ENCODE measurements around the gene ARL3.
A peak's percentile ranks its signal among the peaks of the same experiment; 100 is the strongest.

ARL3 gene

DNA sequence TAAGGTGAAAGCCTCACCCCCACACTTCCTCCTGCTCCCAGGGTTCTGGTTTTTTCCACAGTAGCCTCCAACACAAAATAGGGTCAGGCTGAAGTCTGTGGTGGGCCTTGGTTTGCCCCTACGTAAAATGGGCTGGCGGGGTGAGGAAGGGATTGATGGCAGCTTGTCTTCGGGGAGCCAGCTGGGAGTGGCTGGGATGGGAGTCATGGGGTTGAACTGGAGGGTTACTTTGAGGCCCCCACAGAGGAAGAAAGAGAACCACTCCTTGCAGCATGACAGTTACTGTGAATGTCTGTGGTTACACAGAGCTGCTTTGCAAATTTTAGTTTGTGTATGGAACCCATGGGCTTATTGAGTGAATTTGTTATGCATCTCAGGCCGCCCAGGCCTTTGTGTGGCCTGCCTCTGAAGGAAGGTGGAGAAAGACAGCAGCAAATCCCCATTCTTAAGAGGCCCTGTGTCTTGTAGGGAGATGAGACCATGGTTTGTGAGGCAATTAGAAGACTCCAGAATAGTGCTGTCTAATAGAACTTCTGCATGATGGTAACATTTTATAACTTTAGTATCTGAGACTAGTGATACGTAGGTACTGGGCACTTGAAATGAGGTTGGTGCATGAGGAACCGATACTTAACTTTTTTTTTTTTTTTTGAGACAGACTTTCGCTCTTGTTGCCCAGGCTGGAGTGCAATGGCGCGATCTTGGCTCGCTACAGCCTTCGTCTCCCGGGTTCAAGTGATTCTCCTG lies 61.9 kb downstream of the ARL3 start:
- no peak for DNase-seq (ENCODE audit: low read depth in 2 of 2, low spot score in 1 of 2)

DNA sequence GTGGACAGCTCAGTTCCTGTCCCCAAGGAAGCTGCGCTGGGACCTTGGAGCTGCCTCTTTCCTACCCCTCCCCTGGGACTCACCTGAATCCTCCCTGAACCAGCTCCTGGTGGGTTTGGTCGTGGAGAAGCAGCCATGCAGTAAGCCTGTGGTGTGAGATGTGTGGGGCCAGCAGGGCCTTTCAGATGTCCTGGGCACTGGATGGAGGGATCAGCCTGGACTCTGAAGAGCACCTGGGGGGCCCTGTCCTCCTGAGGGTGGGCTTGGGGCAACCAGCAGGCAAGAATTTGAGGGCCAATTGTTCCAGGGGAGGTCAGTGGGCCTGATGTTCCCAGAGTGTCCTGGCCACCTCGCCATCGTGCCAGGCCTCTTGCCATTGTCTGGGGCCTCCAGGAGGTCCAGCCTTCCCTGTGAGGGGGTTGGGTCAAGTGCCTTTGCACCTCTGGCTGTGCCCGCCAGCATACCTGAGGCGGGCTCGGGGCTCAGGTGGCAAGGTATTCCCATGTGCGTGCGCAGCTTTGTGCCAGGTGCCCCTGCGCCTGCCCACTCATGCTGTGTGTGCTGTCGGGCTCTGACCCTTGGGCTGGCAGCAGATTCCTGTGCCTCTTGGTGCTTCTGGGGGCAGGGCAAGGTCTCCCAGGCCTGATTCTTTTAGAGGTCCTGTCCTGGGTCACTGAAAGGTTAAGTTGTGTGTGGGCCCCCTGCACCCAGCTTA lies 62.6 kb downstream of the ARL3 start:
- no peak for DNase-seq (ENCODE audit: low read depth in 2 of 2, low spot score in 1 of 2)

DNA sequence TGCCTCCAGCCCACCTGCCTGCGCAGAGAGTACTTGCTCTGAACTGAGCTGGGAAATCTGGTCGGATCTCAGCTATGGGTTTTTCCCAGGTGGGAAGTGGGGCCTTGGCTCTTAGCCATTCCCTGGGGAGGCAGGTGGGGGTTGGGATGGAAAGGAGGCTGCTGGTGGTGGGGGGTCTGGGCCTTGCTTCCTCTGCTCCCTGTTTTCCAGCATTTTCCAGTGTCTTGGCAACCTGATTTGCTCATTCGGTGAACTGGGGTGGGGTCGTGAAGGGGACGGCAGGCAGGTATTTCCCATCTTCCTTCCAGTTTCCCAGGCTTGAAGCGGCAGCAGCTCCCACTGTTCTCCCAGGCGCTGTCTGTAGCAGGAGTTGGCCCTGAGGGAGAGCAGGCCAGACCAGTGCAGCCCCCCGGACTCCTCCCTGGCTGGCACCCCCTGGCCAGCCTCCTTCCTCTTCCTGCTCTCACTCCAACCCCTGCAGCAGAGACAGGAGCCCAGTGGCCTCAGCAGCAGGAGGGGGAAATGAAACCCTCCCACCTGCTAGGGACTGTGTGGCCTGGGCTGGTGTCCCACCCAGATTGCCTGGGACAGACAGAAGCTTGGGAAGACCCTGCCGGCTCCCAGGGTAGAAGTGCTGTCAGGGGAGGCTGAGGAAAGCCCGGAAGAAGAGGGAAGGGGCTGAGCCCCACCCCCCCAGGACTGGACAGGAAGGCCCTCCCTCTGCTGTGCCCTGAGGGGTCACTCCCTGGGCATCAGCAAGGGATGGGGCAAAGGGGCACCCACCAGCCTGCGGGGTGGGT lies 63.3 kb downstream of the ARL3 start:
- DNase-seq (ENCODE audit: low read depth in 2 of 2, low spot score in 1 of 2): no peak

DNA sequence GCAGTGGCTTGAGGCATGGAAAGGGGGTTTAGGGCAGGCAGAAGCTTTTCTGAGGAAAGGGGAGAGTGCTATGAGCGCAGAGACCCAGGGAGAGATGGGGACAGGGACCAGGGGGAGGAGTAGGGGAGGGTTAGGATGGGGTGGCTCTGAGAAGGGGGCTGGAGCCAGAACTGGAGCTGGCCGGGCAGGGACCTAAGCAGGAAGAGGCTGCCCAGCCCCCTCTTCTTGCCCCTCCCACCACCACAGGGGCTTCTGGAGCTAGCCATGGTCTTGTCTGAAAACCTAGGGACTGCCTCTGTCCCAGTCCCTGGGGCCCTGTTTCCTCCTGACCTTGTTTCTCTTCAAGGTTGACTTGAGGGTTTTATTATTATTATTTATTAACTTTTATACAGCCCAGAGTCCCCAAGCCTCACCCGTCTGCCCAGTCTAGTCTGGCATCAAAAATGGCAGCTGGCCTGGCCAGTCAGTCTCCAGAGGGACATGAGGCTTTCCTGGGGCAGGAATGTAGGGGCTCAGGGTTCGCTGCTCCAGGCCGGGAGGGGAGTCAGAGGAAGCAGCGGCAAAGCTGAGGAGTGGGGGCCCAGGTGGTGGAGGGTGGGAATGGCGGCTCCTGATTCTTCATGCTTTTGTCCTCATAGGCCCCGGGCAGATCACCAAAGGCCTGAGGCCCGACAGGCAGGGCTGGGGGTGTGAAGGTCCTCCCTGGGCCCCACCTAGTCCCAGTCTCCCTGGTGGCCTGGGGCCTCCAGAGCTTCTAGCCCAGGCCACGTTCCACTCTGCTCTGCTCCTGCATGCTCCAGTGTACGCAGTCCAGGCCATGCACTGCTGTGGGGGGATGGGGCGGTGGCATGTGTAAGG lies 64.2 kb downstream of the ARL3 start:
- no peak for DNase-seq (ENCODE audit: low read depth in 2 of 2, low spot score in 1 of 2)

DNA sequence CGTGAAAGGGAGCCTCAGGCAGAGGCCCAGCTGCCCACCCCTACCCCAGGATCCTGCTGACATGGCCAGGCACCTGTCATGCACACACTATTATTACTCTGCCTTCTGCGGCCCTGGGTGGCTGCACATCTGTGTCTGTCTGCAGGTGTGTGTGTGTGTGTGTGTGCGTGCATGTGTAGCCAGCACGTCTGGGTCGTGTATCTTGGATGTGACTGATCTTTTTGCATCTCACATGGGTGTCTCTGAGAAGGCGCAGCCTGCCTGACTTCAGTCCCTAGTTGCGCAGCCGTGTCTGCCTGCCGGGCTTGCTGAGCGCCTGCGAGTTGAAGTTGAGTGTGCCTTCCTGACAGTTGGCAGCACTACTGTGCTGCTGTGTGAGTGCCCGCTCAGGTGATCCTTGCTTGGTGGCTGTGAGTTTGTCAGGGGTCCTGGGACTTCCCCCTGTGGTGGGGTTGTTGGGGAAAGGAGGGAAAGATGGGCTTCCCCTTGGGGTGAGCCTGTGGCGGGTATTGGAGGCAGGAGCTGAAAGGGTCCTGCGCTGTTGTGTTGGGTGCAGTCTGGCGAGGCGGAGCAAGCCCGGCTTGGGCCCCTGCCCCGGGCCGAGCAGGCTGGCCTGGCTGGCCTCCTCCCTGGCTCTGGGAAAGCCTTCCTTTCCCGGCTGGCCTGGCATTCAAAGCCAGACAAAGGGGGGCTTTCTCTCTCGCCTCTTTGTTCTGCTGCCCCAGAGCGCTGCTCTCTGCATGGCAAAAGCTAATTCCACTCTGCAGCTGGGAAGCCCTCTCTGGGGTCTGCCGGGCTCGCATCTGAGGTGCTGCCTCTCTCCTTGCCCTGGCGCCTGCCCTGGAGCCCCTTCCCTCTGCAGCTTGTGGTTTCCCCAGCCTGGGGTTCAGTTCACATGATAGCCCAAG lies 65.1 kb downstream of the ARL3 start:
- DNase-seq (ENCODE audit: low read depth in 2 of 2, low spot score in 1 of 2): no peak

DNA sequence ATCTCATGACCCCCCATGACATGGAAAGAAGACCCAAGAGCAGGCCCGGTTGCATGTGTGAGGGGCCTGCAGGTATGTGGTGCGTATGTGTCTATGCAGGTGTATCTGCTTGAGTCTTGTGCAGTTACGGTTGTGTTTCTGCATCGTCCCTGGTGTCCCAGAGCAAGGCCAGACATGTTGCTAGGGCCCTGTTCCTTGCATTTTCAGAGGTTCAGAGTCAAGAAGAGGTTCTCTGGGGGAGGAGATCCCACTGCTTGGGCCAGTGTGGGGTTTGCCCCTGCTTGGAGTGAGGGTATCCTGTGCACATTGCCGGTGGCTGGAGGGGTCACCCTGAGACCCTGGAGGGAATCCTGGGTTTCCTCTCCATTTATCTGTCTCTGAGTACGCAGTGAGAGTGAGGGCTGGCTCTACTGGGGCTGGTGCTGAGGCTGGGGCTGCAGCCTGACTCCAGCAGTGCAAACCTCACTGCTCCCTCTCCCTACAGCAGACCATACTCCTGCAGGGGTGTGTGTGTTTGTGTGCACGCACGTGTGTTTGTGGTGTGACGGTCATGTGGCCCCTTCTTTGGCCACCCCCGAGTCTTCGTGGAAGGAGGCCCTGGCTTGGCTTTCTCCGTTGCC lies 65.8 kb downstream of the ARL3 start:
- DNase-seq (ENCODE audit: low read depth in 2 of 2, low spot score in 1 of 2): no peak

DNA sequence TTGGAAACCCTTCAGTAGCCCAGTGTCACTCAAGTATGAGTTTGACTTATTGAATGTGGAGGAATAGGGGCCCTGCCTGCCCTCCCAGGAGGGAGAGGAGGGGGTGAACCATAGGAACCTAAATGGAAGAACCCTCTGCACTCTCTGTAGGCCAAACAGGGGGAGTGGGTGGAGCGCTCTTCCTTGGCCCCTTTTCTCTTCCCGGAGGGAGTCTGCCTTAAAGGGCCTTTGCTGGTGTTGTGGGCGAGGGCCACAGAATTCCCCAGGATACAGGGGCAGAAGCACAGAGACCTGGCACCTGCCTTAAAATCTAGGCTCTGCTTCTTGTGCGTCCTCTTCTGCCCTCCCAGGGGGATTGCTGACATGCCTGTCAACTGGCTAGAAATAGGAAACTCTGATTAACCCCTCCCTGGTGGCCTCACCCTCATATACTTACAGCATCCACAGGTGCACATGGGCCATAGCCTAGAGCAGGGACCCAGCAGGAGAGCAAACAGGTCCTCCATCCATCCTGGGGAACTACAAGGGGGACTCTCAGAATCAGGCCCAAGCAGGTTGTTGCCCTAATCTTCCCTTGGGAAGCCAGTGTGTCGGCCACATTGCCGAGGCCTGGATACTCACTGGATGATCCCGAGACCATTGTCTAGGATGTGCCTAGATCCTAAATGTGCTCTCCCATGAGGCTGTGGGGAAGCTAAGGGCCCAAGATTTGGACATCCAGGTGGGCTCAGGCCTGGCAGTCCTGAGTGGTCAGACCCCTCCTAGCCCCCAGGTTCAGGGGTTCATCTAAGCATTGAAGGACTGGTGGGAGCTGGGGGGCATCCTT lies 66.5 kb downstream of the ARL3 start:
- DNase-seq (ENCODE audit: low read depth in 2 of 2, low spot score in 1 of 2): no peak

DNA sequence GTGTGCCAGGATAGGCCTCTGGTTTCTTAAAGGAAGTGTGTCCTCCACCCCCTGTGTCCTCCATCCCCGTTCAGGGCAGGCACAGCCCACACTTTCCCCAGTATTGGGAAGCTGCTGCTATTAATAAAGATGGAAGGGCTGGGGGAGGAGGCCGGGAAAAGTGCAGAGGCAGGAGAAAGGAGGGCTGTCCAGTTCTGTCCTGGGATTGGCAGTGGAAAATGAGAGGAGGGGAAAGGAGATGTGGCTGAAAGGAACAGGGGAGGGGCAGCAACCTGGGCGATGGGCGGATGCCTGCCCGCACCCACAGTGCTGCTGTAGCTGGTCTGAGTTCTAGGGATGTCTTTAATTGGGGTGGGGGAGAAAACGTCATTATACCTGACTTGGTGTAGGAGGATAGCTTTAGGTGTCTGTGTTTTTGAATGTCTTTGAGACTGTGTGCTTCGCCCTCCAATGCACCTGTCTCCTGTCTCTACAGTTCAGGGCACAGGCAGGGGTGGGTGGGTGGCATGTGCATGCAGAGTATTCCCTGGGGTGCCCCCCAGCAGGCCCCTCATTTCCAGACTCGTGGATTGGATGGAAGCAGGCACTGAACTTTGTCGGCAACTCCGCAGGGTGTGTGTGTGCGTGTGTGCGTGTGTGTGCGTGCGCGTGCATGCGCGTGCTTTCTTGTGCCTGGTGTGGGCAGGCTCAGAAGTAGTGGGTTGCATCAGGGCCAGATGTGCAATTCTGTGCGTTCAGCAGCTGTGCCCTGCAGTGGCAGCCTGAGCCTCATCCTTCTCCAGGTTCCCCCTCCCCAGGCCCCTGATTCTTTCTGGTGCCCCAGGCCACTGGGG lies 67.4 kb downstream of the ARL3 start:
- no peak for DNase-seq (ENCODE audit: low read depth in 2 of 2, low spot score in 1 of 2)

DNA sequence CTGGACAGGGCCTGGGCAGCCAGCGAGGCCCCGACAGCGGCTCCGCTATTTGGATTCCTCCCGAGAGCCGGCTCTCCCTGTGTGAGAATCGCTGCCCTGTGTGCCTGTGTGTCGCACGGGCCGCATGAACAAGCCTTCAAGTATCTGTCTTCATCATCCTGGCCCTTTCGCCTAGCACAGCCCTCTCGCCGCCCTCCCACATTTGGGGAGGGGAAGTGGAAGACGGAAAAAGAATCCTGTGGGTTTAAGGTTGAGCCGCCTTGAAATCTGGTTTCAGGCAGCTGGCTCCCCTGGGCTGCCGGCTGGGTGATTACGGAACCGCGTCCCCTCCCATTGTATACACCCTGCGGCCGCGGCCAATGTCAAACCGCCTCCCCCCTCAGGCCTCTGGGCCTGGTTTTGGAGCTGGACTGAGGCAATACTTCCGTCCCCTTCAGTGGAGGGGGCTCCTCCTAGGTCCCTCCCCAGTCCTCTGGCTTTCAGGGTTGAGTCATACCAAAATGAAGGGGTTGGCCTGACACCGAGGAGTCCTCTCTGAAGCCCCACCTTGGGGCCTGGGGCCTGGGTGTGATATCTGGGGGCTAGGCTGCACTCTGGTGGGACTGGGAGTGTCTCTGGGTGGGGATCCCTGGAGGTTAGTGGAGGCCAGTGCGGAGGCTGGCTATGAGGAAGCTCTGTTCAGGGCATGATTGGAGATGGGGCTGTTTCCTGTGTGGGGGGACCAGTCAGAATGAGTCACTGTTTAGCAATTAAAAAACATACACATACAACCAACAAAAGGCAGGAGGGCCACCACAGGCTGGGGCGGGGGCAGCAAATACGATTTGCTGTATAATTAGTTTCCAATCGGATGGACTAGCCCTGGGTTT lies 68.2 kb downstream of the ARL3 start:
- DNase-seq (ENCODE audit: low read depth in 2 of 2, low spot score in 1 of 2): peak; percentile 36 to 46

DNA sequence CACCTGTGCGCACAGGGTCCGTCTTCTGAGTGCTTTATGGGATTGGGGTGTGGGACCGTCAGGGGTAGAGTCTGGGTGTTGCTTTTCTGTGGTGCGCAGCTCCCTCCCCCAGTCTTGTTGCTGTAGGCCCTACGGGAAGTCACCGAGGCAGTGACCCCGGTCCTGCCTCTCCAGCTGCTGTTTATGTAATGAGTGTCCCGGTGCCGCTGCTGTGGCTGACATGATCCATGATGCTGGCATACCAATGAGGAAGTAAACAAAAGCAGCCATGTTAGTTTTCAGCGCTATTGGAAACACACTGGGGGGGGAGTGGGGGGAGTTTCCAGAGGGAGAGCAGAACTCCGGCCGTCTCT lies 68.8 kb downstream of the ARL3 start:
- DNase-seq (ENCODE audit: low read depth in 2 of 2, low spot score in 1 of 2): no peak

DNA sequence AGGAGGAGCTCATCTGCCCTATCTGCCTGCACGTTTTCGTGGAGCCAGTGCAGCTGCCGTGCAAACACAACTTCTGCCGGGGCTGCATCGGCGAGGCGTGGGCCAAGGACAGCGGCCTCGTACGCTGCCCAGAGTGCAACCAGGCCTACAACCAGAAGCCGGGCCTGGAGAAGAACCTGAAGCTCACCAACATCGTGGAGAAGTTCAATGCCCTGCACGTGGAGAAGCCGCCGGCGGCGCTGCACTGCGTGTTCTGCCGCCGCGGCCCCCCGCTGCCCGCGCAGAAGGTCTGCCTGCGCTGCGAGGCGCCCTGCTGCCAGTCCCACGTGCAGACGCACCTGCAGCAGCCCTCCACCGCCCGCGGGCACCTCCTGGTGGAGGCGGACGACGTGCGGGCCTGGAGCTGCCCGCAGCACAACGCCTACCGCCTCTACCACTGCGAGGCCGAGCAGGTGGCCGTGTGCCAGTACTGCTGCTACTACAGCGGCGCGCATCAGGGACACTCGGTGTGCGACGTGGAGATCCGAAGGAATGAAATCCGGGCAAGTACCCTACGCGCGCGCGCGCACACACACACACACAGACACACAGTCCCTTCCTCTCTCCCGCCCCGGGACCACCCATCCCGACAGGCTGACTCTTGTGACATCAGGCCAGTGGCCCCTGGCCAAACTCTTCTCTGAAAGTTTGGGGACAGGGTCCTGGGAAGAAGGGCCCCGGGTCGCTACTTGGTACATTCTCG lies 69.4 kb downstream of the ARL3 start:
- peak; percentile 39 to 61 for DNase-seq (ENCODE audit: low read depth in 2 of 2, low spot score in 1 of 2)

DNA sequence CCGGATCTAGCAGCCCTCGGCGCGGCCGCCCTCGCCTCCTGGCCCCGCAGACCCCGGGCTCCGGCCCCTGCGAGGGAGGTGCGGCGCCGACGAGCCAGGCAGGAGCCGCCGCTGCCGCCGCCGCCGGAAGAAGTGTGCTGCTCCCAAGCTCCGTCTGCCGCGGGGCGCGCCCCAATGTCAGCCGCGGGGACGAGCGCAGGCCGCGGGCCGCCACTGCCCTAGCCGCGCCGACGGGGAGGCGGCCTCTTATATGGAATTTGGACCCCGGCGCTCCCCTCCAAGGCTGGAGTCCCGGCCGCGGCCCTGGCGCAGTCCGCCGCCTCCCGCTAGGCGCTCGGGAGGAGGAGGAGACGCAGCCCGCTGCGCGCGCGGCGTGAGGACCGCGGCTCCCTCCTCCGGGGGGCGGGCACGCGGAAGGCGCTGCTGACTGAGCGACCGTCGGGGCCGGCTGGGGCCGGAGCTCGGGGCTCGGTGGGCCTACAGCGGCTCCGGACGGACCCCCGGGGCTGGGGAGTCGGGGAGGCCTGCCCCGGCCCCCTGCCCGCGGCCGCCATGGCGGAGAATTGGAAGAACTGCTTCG lies 70.0 kb downstream of the ARL3 start, which contains the start of gene TRIM8:
TRIM8 (plus strand) TSS at position 414 of the 580 bp plus-strand sequence; CDS start at position 553, 139 bp downstream.
- DNase-seq (ENCODE audit: low read depth in 2 of 2, low spot score in 1 of 2): no peak

DNA sequence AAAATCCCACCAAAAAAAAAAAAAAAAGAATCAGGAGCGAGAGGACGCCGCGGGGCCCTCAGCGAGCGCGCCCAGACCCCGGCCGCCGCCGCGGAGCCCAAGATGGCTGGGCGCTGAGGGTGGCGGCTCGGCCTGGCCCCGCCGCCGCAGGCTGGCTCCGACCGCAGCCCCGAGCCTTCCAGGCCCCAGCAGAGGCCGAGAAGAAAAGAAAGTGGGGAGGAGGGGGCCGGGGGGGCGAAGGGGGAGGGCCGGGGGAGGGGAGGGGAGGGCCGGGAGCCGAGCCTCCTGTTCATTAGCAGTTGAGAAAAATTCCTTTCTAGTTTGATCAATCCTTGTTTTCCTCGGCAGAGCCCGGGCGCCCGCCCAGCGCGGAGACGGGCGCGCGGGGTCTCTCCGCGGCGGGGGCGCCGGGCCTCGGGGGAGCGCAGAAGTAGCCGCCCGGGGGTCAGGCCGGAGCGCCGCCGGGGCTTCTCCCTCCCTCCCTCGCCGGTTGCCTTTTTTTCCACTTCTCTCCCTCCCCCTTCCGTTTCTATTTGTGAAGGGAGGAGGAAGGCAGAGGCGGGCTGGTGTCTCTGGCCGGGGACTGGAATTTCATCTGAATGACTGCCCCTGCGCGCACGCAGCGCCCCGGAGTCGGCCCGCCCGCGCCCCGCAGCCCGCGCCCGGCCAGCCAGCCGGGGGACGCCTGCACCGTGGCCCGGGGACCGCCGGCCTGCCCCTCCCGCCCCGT lies 70.7 kb downstream of the ARL3 start:
- DNase-seq (ENCODE audit: low read depth in 2 of 2, low spot score in 1 of 2): no peak

DNA sequence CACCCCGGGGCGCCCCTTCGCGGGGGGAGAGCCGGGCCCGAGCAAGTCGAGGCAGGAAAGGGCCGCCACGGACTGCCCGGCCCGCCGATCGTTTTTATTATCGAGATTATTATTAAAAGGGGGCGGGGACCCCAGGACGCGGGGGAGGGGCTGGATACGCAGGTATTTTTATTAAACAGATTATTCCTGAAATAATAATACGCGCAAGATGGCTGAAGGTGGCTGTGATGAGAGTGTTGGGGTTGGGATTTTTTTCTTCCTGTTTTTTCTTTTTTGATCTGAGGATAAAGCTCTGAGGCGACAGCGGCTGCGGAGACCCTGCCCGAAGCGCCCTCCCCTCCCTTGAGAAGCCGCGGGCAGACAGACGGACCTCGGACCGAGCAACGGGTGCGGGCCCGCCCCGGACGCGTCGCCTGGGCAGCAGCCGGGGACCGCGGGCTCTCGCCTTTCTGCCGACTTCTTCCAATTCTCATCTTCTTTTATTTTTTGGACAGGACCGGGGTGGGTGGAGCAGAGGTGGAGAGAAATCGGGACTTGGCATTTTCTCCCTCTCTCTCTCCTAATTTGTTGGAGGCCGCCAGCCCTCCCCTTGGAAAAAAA lies 71.4 kb downstream of the ARL3 start:
- DNase-seq (ENCODE audit: low read depth in 2 of 2, low spot score in 1 of 2): peak in 1 of 2 donors; percentile 26

Data from stimulated activated CD8-positive, alpha-beta memory T cell treated with anti-CD3 and anti-CD28 coated beads, Interleukin-4, amount 100 ng/mL, for 1 hour (primary cell).